ENCODE measurements around the gene PTPN4.

DNA sequence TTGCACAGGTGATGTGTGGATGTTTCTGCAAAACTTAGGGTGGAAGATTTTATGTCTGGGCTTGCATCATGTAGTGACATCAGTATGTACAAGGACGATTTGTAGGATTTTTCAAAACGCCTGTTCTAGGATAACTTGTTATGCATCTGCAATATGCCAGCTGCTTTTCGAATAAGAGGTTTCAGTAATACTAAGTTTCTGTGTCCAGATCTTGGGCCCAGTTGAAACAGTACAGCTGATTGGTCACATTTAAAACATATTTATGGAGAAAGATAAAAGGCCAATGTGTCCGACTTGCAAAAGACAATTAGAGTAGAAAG lies 1.2 kb downstream of the PTPN4 start:
- TF ChIP-seq CTCF (IDR thresholded peaks at IDR 0.05; ENCODE audit: control extremely low read depth in 1 of 3, insufficient read depth in 1 of 3, low read depth in 1 of 3, low read length in 3 of 3), result no peak
- no peak for TF ChIP-seq RAD21 (IDR thresholded peaks at IDR 0.05 in 1 of 2, conservative IDR thresholded peaks at IDR 0.05 in 1 of 2; ENCODE audit: low read depth in 2 of 2, low read length in 2 of 2)
- TF ChIP-seq GABPA (IDR thresholded peaks at IDR 0.05; ENCODE audit: borderline replicate concordance, insufficient read depth, low read length), result no peak
- no peak for TF ChIP-seq ATF3 (IDR thresholded peaks at IDR 0.05; ENCODE audit: insufficient read depth, low read depth, low read length)

All from H1 (cell line).